K562 (cell line): Measurements from ENCODE around the gene FKBP7. TPM values are rescaled to one million over a fixed set of nuclear protein-coding genes. Genes with fewer than 3 reads are reported as not detected.

Experiments used
- ARID2 ChIP-seq: fragments of 450-650 bp; IDR thresholded peaks from 2 replicates; pipeline ENCODE4 v1.6.1; 2017; ENCODE audit warnings: antibody characterized with exemption, mild to moderate bottlenecking
- BCOR ChIP-seq: fragments of 450-650 bp; IDR thresholded peaks from 2 replicates; pipeline ENCODE4 v1.6.1; 2016
- FOS ChIP-seq: IDR thresholded peaks from 3 replicates; pipeline ENCODE4 v1.6.1; 2011; ENCODE audit not compliant: insufficient read length; ENCODE audit errors: extremely low read depth
- HDAC3 ChIP-seq: fragments of 450-650 bp; IDR thresholded peaks from 2 replicates; pipeline ENCODE4 v1.6.1; 2018; ENCODE audit warnings: borderline replicate concordance, mild to moderate bottlenecking, moderate library complexity; ENCODE audit not compliant: partially characterized antibody
- HMG20B ChIP-seq: fragments of 250-450 bp; sonication (Bioruptor Pico); IDR thresholded peaks from 2 replicates; pipeline ENCODE4 v1.5.0; 2021; ENCODE audit warnings: mild to moderate bottlenecking
- HNRNPK ChIP-seq: fragments of 200-400 bp; formaldehyde crosslinking; IDR thresholded peaks from one replicate; pipeline ENCODE4 v1.6.1; 2018; ENCODE audit warnings: mild to moderate bottlenecking, low read depth, low read length; ENCODE audit not compliant: poor library complexity, severe bottlenecking
- IFI16 ChIP-seq: fragments of 250-450 bp; sonication (Bioruptor Pico); IDR thresholded peaks from 2 replicates; pipeline ENCODE4 v2.1.2; 2022; ENCODE audit warnings: mild to moderate bottlenecking, inconsistent platforms
- MEF2A ChIP-seq: IDR thresholded peaks from 2 replicates; pipeline ENCODE4 v1.6.1; 2011; ENCODE audit warnings: low read depth, mild to moderate bottlenecking, low read length, moderate library complexity; ENCODE audit not compliant: control insufficient read depth
- NFRKB ChIP-seq: fragments of 450-650 bp; IDR thresholded peaks from 2 replicates; pipeline ENCODE4 v1.6.1; 2016; ENCODE audit warnings: low read depth
- SAP30 ChIP-seq: fragments of 200-600 bp; sonication (generic); IDR thresholded peaks from 2 replicates; pipeline ENCODE4 v1.6.1; 2012; ENCODE audit warnings: borderline replicate concordance, low read depth, mild to moderate bottlenecking, moderate library complexity, low read length, control low read depth, inconsistent platforms; ENCODE audit not compliant: insufficient read depth, poor library complexity, severe bottlenecking
- STAT5B ChIP-seq: fragments of 250-450 bp; sonication (Bioruptor Pico); IDR thresholded peaks from 2 replicates; pipeline ENCODE4 v1.8.0; 2021; ENCODE audit warnings: mild to moderate bottlenecking, inconsistent platforms
- TCF3 ChIP-seq: sonication (generic); formaldehyde crosslinking; IDR thresholded peaks from 2 replicates; pipeline ENCODE4 v1.4.0; 2020; ENCODE audit warnings: mild to moderate bottlenecking, missing genetic modification reagents
- ZNF584 ChIP-seq: fragments of 200-800 bp; sonication (Bioruptor generic); IDR thresholded peaks from 2 replicates; pipeline ENCODE4 v1.6.1; 2016; ENCODE audit warnings: low read depth, mild to moderate bottlenecking, missing genetic modification characterization, missing compliant biosample characterization
- ZNF586 ChIP-seq: fragments of 450-650 bp; formaldehyde crosslinking; conservative IDR thresholded peaks from 2 replicates; pipeline ENCODE4 v1.4.0; 2020; ENCODE audit warnings: mild to moderate bottlenecking, moderate library complexity
- ZNF75A ChIP-seq: fragments of 450-650 bp; formaldehyde crosslinking; IDR thresholded peaks from 2 replicates; pipeline ENCODE4 v1.4.0; 2020; ENCODE audit warnings: mild to moderate bottlenecking
- polyA plus RNA-seq, 8 experiments: library from polyadenylated mRNA; depleted of rRNA in 4 of 8; stranded (reverse) in 5 of 8; unstranded in 3 of 8; fragments of >200 nt; fragmentation: Nextera tagmentation in 2 of 8; fragmentation: Illumina TruSeq in 1 of 8; extraction: Ambion mirVana in 2 of 8; extraction: Trizol in 1 of 8; gene quantifications; 2 replicates each; pipeline versions ENCODE4 v1.2.1 to v1.2.3, GENCODE V29; 2011 to 2014; ENCODE audit warnings: inconsistent platforms in 1 of 8, missing spikeins in 1 of 8
- total RNA-seq, 7 experiments: library from RNA; depleted of rRNA in 6 of 7; stranded (reverse); fragments of >200 nt in 6 of 7; fragmentation: Illumina TruSeq in 2 of 7; extraction: Trizol in 2 of 7; gene quantifications; 2 replicates each; pipeline versions ENCODE4 v1.2.1 to v1.2.3, GENCODE V29; 2011 to 2021; ENCODE audit warnings: low replicate concordance in 1 of 7
- TF ChIP-seq, protein P1 (sequence below): sonication (generic); formaldehyde crosslinking; IDR thresholded peaks from 2 replicates; pipeline ENCODE4 v1.8.1; 2023; ENCODE audit warnings: mild to moderate bottlenecking, missing genetic modification reagents
- TF ChIP-seq, protein P2 (sequence below): IDR thresholded peaks from 2 replicates; pipeline ENCODE4 v1.6.1; 2011; ENCODE audit warnings: borderline replicate concordance, low read depth, mild to moderate bottlenecking, moderate library complexity, low read length; ENCODE audit not compliant: insufficient read depth, poor library complexity, severe bottlenecking
- TF ChIP-seq, protein P3 (sequence below): sonication (generic); formaldehyde crosslinking; IDR thresholded peaks from 2 replicates; pipeline ENCODE4 v1.8.1; 2022; ENCODE audit warnings: missing genetic modification reagents
- TF ChIP-seq, protein P4 (sequence below): sonication (generic); formaldehyde crosslinking; IDR thresholded peaks from 2 replicates; pipeline ENCODE4 v1.8.0; 2022; ENCODE audit warnings: mild to moderate bottlenecking, low read depth, missing genetic modification reagents
- TF ChIP-seq, protein P5 (sequence below): fragments of 250-450 bp; sonication (Bioruptor Pico); IDR thresholded peaks from 2 replicates; pipeline ENCODE4 v1.5.0; 2021

Gene FKBP7
- total and polyA plus RNA-seq, 9 of the 15 experiments (the other 6 are each of a cell fraction or from before 2014, with no cell fraction given) = 6.1 to 23.2 (median 19.0) TPM

DNA sequence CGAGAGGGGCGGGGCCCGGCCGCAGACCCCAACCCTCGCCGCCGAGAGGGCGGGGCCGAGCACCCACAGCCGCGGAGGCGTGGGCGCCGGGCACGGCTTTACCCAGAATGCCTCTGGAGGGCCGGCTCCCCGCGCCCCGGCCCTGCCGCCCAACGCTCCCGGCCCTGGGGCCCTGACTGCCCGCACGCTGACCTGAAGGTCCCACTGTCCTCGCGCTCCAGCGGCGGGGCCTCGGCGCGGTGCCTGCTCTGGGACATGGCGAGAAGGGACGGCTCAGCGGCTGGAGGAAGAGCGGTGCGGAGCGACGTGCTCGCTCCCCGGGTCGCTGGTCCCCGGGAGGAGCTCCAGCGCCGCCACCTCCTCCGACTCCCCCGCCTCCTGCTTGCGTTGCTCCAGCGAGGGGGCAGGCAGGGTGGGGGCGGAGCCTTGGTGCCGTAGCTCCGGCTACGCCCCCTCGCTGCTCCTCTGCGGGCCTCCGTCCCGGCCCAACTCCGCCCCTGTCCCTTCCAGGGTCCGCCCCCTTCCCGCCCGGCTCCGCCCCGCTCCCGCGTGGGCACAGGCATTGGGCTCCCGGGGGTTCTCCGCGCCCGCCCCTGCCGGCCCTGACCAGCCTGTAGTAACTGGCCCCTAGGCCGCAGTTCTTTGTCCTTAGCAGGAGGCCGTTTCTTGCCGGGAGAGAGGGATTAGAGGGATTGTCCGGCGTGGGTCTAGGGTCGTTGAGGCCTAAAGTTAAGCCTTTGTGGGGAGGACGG, 27.4 kb downstream of the FKBP7 start, which contains the start of the genes PJVK and PRKRA (continued):
- TF ChIP-seq, protein P1, sequence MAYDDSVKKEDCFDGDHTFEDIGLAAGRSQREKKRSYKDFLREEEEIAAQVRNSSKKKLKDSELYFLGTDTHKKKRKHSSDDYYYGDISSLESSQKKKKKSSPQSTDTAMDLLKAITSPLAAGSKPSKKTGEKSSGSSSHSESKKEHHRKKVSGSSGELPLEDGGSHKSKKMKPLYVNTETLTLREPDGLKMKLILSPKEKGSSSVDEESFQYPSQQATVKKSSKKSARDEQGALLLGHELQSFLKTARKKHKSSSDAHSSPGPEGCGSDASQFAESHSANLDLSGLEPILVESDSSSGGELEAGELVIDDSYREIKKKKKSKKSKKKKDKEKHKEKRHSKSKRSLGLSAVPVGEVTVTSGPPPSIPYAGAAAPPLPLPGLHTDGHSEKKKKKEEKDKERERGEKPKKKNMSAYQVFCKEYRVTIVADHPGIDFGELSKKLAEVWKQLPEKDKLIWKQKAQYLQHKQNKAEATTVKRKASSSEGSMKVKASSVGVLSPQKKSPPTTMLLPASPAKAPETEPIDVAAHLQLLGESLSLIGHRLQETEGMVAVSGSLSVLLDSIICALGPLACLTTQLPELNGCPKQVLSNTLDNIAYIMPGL (CRISPR knock-in tag) = peak; percentile 77
- TF ChIP-seq ZNF584 (CRISPR knock-in tag) = 0 out of 2 replicates have a peak, but pooled peaks have one; percentile 46
- no peak for TF ChIP-seq ARID2
- no peak for TF ChIP-seq IFI16 (CRISPR knock-in tag)
- TF ChIP-seq TCF3 = 0 out of 2 replicates have a peak, but pooled peaks have one; percentile 40
- no peak for TF ChIP-seq NFRKB
- TF ChIP-seq, protein P2, sequence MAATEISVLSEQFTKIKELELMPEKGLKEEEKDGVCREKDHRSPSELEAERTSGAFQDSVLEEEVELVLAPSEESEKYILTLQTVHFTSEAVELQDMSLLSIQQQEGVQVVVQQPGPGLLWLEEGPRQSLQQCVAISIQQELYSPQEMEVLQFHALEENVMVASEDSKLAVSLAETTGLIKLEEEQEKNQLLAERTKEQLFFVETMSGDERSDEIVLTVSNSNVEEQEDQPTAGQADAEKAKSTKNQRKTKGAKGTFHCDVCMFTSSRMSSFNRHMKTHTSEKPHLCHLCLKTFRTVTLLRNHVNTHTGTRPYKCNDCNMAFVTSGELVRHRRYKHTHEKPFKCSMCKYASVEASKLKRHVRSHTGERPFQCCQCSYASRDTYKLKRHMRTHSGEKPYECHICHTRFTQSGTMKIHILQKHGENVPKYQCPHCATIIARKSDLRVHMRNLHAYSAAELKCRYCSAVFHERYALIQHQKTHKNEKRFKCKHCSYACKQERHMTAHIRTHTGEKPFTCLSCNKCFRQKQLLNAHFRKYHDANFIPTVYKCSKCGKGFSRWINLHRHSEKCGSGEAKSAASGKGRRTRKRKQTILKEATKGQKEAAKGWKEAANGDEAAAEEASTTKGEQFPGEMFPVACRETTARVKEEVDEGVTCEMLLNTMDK = peak; percentile 7
- TF ChIP-seq, protein P3, sequence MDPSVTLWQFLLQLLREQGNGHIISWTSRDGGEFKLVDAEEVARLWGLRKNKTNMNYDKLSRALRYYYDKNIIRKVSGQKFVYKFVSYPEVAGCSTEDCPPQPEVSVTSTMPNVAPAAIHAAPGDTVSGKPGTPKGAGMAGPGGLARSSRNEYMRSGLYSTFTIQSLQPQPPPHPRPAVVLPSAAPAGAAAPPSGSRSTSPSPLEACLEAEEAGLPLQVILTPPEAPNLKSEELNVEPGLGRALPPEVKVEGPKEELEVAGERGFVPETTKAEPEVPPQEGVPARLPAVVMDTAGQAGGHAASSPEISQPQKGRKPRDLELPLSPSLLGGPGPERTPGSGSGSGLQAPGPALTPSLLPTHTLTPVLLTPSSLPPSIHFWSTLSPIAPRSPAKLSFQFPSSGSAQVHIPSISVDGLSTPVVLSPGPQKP (CRISPR knock-in tag) = no peak
- TF ChIP-seq FOS = no peak
- TF ChIP-seq, protein P4, sequence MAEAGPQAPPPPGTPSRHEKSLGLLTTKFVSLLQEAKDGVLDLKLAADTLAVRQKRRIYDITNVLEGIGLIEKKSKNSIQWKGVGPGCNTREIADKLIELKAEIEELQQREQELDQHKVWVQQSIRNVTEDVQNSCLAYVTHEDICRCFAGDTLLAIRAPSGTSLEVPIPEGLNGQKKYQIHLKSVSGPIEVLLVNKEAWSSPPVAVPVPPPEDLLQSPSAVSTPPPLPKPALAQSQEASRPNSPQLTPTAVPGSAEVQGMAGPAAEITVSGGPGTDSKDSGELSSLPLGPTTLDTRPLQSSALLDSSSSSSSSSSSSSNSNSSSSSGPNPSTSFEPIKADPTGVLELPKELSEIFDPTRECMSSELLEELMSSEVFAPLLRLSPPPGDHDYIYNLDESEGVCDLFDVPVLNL (CRISPR knock-in tag) = peak; percentile 69; the same call in 1 of the 2 replicates
- TF ChIP-seq MEF2A = no peak
- TF ChIP-seq HMG20B = no peak
- TF ChIP-seq SAP30 = no peak
- TF ChIP-seq BCOR = no peak
- TF ChIP-seq, protein P5, sequence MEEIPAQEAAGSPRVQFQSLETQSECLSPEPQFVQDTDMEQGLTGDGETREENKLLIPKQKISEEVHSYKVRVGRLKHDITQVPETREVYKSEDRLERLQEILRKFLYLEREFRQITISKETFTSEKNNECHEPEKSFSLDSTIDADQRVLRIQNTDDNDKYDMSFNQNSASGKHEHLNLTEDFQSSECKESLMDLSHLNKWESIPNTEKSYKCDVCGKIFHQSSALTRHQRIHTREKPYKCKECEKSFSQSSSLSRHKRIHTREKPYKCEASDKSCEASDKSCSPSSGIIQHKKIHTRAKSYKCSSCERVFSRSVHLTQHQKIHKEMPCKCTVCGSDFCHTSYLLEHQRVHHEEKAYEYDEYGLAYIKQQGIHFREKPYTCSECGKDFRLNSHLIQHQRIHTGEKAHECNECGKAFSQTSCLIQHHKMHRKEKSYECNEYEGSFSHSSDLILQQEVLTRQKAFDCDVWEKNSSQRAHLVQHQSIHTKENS (CRISPR knock-in tag) = no peak
- no peak for TF ChIP-seq HDAC3
- TF ChIP-seq ZNF586 = no peak
- no peak for TF ChIP-seq HNRNPK
- no peak for TF ChIP-seq ZNF75A
- TF ChIP-seq STAT5B (CRISPR knock-in tag) = no peak
